T-helper 2 cell (primary cell): ENCODE data around the gene FREM3.
A peak's percentile ranks its signal among the peaks of the same experiment; 100 is the strongest.
"Not testable (repeated sequence)": the region's sequence is repeated elsewhere in the genome, so short reads cannot be mapped to it uniquely, and the experiment has no call there.

Experiments
- DNase-seq, 5 experiments: peaks; one replicate each; pipeline versions ENCODE4 v3.0.0 to v3.0.0-alpha.2; 2012 to 2022

Gene FREM3

GRCh38 chr4:143564472-143564871 lies 136.0 kb downstream of the FREM3 start:
- DNase-seq: no peak

- peak; percentile 2 to 31 (median 18) for DNase-seq
Observed at GRCh38 chr4:143559757-143560147, 140.7 kb downstream of the FREM3 start.

DNA sequence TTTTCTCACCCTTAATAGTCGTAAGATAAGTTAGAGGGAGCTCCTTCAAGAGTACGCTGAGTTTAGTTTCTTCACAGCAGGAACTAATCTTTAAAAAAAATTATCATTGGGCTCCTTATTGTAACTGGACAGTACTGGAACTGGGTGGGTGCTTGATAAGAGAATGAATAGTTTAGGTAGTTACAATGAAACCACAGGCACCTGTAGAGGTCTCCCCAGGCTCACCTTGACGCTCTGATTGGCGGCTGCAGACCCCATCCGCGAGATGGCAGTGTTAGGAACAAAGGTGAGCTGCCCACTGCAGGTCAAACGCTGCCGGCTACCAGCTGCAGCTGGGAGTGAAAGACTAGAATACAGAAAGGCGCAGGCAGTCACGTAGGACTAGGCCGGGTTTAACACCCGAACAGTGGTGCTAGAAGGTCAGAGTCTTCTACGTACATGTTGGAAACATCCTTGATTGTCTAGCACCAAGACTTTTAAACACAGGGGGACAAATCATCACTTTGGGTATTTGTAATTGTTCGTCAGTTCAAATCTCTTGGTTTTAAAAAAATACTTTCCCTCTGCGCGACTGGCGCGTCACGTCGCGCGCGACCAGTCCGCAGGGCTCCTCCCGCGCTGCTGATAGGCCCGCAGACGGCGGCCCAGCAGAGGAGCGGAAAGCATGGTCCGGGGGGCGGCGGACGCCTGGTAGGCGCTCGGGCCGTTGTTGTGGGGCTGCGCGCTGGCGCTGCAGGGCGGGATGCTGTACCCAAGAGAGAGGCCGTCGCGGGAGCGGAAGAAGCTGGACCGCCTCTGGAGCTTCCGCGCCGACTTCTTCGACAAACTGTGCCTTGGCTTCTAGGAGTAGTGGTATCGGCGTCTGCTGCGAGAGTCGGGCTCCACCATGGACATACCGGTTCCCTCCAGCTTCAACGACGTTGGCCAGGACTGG lies 141.4 kb downstream of the FREM3 start:
- DNase-seq: peak; percentile 34 to 77 (median 58)

DNA sequence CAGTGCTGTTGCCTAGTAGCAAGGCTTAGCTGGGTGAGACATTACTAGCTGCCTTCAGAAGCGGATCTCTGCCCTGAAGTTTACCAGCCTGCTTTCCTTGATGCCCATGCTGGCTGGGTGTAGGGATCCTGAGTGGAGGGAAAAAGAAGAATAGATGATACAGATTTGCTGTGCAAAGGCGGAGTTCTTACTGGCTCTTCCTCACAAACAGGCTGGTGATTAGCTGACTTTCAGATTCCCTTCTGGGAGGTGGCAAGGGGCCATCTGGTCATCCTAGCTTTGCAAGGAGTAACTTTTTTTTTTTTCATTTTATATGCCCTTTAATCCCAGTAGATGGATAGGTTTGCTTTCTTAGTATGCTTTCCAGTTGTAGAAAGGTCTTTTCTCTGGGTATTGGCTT lies 142.2 kb downstream of the FREM3 start:
- no peak for DNase-seq

DNA sequence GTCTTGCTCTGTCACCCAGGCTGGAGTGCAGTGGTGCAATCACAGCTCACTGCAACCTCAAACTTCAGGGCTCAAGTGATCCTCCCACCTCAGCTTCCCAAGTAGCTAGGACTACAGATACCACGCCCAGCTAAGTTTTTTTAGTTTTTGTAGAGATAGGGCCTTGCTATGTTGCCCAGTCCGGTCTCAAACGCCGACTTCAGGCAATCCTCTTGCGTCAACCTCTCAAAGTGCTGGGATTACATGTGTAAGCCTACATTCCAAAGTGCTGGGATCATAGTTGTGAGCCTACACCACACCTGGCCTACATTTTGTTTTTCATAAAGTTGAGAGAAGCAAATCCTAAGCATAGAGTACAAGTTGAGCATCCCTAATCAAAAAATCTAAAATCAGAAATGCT lies 144.8 kb downstream of the FREM3 start:
- no peak for DNase-seq

GRCh38 chr4:143554728-143555597 lies 145.5 kb downstream of the FREM3 start:
- peak in 1 of 5 experiments; percentile 21 for DNase-seq

DNA sequence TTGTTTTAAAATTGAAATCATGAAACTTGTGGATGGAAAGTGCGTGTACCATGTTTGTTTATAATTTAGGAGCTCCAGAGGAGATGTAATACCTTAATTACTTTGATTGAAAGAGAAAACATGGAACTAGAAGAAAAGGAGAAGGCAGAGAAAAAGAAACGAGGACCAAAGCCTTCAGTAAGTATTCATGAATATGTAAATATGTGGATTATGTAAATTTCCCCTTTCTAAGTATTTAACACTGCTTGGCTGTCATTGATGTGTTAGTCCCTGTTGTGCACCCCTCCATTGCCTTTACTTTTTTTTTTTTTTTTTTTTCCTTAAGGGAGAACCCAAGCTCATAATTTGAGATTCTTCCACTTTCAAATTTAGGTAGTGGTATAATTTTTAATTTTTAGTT lies 150.5 kb downstream of the FREM3 start:
- DNase-seq: no peak

DNA sequence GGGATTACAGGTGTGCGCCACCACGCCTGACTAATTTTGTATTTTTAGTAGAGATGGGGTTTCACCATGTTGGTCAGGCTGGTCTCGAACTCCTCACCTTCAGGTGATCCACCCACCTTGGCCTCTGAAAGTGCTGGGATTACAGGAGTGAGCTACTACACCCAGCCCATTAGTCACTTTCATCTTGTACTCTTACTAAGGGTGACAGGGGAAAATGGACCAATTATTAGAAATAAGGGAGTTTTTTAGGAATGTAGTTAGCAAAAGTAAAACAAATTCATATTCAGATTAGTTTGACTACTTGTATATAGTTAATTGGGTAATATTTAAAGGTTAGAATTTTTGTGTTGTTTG lies 160.8 kb downstream of the FREM3 start:
- no peak for DNase-seq

- DNase-seq: no peak
Observed at GRCh38 chr4:143538979-143539669, 161.4 kb downstream of the FREM3 start.

GRCh38 chr4:143531788-143532491 lies 168.5 kb downstream of the FREM3 start:
- DNase-seq: no peak

DNA sequence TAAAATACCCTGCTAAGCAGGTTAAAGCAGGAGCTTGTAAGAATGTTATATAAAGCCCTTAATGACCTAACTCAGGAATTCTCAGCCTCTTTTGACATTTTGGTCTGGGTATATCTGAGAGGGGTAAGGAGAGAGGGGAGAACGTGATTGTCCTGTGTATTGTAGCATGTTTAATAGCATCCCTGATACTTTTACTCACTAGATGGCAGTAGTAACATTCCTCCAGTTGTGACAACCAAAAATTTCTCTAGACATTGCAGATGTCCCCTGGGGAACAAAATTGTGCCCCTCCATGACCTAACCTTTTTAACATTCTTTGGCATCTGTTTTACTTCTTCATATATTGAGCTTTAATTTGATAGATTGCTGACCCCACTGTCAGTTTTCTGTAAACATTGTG lies 169.1 kb downstream of the FREM3 start:
- peak in 1 of 5 experiments; percentile 8 for DNase-seq

DNA sequence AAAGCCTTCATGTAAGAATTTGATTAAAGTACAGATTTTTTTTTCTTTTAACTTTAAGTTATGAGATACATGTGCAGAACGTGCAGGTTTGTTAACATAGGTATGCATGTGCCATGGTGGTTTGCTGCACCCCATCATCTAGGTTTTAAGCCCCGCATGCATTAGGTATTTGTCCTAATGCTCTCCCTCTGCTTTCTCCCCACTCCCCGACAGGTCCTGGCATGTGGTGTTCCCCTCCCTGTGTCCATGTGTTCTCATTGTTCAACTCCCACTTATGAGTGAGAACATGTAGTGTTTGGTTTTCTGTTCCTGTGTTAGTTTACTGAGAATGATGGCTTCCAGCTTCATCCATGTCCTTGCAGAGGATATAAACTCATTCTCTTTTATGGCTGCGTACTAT lies 172.4 kb downstream of the FREM3 start:
- DNase-seq: not testable (repeated sequence)
